Measurements from ENCODE around the gene AOC2. TPM values are rescaled to one million over a fixed set of nuclear protein-coding genes. Genes with fewer than 3 reads are reported as not detected.

Gene AOC2
- total and polyA plus RNA-seq, 2 of the 13 experiments (the other 11 are each of a cell fraction or from before 2014, with no cell fraction given) = 1.2 to 3.3 TPM

DNA sequence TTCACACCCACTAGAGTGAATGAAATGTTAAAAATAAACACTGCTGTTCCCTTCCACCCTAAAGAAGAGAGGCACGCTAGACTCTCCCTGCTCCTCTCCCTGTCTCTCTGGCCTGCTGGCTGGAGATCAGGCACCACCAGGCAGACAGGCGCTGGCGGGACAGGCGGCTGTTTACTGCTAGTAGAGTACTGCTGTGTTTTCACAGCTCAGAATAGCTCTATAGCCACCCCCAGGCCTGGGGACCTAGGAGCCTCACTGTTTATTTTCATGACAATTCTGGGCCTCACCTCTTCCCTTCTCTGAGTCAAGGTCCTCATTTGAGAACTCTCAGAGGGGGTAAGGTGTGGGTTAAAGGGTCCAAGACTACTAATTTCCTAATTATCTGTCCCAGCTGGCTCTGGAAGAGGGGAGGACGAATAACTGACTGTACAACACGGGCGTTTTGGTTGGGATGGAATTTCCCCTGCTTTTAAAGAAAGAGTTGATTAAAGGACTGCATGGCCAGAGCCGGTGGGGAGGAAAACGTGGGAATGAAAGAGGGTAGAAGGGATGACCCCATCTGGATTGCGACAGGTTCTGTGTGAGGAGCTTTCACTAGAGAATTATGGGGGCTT, 47.3 kb downstream of the AOC2 start (continued):
- TF ChIP-seq, protein P1, sequence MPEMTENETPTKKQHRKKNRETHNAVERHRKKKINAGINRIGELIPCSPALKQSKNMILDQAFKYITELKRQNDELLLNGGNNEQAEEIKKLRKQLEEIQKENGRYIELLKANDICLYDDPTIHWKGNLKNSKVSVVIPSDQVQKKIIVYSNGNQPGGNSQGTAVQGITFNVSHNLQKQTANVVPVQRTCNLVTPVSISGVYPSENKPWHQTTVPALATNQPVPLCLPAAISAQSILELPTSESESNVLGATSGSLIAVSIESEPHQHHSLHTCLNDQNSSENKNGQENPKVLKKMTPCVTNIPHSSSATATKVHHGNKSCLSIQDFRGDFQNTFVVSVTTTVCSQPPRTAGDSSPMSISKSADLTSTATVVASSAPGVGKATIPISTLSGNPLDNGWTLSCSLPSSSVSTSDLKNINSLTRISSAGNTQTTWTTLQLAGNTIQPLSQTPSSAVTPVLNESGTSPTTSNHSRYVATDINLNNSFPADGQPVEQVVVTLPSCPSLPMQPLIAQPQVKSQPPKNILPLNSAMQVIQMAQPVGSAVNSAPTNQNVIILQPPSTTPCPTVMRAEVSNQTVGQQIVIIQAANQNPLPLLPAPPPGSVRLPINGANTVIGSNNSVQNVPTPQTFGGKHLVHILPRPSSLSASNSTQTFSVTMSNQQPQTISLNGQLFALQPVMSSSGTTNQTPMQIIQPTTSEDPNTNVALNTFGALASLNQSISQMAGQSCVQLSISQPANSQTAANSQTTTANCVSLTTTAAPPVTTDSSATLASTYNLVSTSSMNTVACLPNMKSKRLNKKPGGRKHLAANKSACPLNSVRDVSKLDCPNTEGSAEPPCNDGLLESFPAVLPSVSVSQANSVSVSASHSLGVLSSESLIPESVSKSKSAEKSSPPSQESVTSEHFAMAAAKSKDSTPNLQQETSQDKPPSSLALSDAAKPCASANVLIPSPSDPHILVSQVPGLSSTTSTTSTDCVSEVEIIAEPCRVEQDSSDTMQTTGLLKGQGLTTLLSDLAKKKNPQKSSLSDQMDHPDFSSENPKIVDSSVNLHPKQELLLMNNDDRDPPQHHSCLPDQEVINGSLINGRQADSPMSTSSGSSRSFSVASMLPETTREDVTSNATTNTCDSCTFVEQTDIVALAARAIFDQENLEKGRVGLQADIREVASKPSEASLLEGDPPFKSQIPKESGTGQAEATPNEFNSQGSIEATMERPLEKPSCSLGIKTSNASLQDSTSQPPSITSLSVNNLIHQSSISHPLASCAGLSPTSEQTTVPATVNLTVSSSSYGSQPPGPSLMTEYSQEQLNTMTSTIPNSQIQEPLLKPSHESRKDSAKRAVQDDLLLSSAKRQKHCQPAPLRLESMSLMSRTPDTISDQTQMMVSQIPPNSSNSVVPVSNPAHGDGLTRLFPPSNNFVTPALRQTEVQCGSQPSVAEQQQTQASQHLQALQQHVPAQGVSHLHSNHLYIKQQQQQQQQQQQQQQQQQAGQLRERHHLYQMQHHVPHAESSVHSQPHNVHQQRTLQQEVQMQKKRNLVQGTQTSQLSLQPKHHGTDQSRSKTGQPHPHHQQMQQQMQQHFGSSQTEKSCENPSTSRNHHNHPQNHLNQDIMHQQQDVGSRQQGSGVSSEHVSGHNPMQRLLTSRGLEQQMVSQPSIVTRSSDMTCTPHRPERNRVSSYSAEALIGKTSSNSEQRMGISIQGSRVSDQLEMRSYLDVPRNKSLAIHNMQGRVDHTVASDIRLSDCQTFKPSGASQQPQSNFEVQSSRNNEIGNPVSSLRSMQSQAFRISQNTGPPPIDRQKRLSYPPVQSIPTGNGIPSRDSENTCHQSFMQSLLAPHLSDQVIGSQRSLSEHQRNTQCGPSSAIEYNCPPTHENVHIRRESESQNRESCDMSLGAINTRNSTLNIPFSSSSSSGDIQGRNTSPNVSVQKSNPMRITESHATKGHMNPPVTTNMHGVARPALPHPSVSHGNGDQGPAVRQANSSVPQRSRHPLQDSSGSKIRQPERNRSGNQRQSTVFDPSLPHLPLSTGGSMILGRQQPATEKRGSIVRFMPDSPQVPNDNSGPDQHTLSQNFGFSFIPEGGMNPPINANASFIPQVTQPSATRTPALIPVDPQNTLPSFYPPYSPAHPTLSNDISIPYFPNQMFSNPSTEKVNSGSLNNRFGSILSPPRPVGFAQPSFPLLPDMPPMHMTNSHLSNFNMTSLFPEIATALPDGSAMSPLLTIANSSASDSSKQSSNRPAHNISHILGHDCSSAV (CRISPR knock-in tag; IDR thresholded peaks at IDR 0.05; ENCODE audit: borderline replicate concordance) = no peak
- TF ChIP-seq THAP7 (CRISPR knock-in tag; IDR thresholded peaks at IDR 0.05) (0 out of 2 replicates have a peak, but pooled peaks have one; percentile 25), ZBTB14 (CRISPR knock-in tag; IDR thresholded peaks at IDR 0.05) (no peak), HIVEP1 (CRISPR knock-in tag; IDR thresholded peaks at IDR 0.05) (no peak), ZNF883 (CRISPR knock-in tag; IDR thresholded peaks at IDR 0.05; ENCODE audit: not compliant biosample characterization) (no peak), JUNB (CRISPR knock-in tag; IDR thresholded peaks at IDR 0.05; ENCODE audit: borderline replicate concordance) (no peak), REPIN1 (CRISPR knock-in tag; IDR thresholded peaks at IDR 0.05; ENCODE audit: borderline replicate concordance, low read depth) (no peak), IRF2 (CRISPR knock-in tag; IDR thresholded peaks at IDR 0.05) (peak; percentile 55), KLF11 (CRISPR knock-in tag; IDR thresholded peaks at IDR 0.05) (no peak), RAD51 (IDR thresholded peaks at IDR 0.05; ENCODE audit: borderline replicate concordance) (no peak), RELA (CRISPR knock-in tag; IDR thresholded peaks at IDR 0.05) (no peak), ZSCAN25 (CRISPR knock-in tag; IDR thresholded peaks at IDR 0.05) (peak; percentile 81; the same call in 1 of the 2 replicates), GATAD2A (CRISPR knock-in tag; IDR thresholded peaks at IDR 0.05) (peak; percentile 70), POLR2G (IDR thresholded peaks at IDR 0.05; ENCODE audit: low read depth, low read length) (peak; percentile 24; the same call in 1 of the 2 replicates), HOXA7 (CRISPR knock-in tag; IDR thresholded peaks at IDR 0.05) (no peak), RCOR2 (CRISPR knock-in tag; IDR thresholded peaks at IDR 0.05) (peak; percentile 39; the same call in 1 of the 2 replicates)
- TF ChIP-seq, protein P2, sequence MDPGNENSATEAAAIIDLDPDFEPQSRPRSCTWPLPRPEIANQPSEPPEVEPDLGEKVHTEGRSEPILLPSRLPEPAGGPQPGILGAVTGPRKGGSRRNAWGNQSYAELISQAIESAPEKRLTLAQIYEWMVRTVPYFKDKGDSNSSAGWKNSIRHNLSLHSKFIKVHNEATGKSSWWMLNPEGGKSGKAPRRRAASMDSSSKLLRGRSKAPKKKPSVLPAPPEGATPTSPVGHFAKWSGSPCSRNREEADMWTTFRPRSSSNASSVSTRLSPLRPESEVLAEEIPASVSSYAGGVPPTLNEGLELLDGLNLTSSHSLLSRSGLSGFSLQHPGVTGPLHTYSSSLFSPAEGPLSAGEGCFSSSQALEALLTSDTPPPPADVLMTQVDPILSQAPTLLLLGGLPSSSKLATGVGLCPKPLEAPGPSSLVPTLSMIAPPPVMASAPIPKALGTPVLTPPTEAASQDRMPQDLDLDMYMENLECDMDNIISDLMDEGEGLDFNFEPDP (CRISPR knock-in tag; conservative IDR thresholded peaks at IDR 0.05) = no peak

Data from HepG2 (cell line).